HG02623 (cell line): ENCODE results near the gene FAM9C.
"Not testable (repeated sequence)": the region's sequence is repeated elsewhere in the genome, so short reads cannot be mapped to it uniquely, and the experiment has no call there.

Experiments
- ATAC-seq: cut with Tn5 transposase; IDR thresholded peaks from one replicate; pipeline ENCODE4 v1.9.1; 2021; ENCODE audit warnings: moderate library complexity; ENCODE audit not compliant: unreplicated experiment

FAM9C gene

GRCh38 chrX:13043938-13044337, 482 bp downstream of the FAM9C start:
- ATAC-seq, result no peak

GRCh38 chrX:13043138-13043537, 1.3 kb downstream of the FAM9C start:
- ATAC-seq, result no peak

- ATAC-seq, result no peak
Observed at GRCh38 chrX:13036896-13037295, 7.5 kb downstream of the FAM9C start.

- no peak for ATAC-seq
Observed at GRCh38 chrX:13033193-13033592, 11.2 kb downstream of the FAM9C start.

- ATAC-seq, result no peak
Observed at GRCh38 chrX:13029887-13030771, 14.3 kb downstream of the FAM9C start.

GRCh38 chrX:13029637-13029886, 14.9 kb downstream of the FAM9C start:
- no peak for ATAC-seq

- ATAC-seq, result no peak
Observed at GRCh38 chrX:13028871-13029636, 15.4 kb downstream of the FAM9C start.

GRCh38 chrX:13026877-13027652, 17.4 kb downstream of the FAM9C start:
- ATAC-seq, result no peak

GRCh38 chrX:13024986-13025385, 19.4 kb downstream of the FAM9C start:
- ATAC-seq, result no peak

GRCh38 chrX:13023979-13024378, 20.4 kb downstream of the FAM9C start:
- no peak for ATAC-seq

GRCh38 chrX:13023567-13023966, 20.9 kb downstream of the FAM9C start:
- ATAC-seq, result no peak

- no peak for ATAC-seq
Observed at GRCh38 chrX:13022926-13023325, 21.5 kb downstream of the FAM9C start.

- not testable (repeated sequence) for ATAC-seq
Observed at GRCh38 chrX:13016731-13017130, 27.7 kb downstream of the FAM9C start.

GRCh38 chrX:13015536-13016236, 28.7 kb downstream of the FAM9C start:
- ATAC-seq, result no peak

- ATAC-seq, result peak; percentile 30
Observed at GRCh38 chrX:13014111-13015096, 30.0 kb downstream of the FAM9C start.

GRCh38 chrX:13013363-13014110, 30.9 kb downstream of the FAM9C start:
- peak; percentile 81 for ATAC-seq

- ATAC-seq, result no peak
Observed at GRCh38 chrX:13010546-13010945, 33.9 kb downstream of the FAM9C start.

- ATAC-seq, result no peak
Observed at GRCh38 chrX:13009844-13010243, 34.6 kb downstream of the FAM9C start.

GRCh38 chrX:13009273-13009672, 35.1 kb downstream of the FAM9C start:
- no peak for ATAC-seq
